ENCODE results near the gene SKAP2.

The SKAP2 gene

GRCh38 chr7:26631601-26632000 is 232.8 kb downstream of the SKAP2 start:
- H3K4me3 ChIP-seq (ENCODE audit: low read depth, low read length): no peak overlapping the region
- no peak for TF ChIP-seq CTCF (IDR thresholded peaks at IDR 0.05; ENCODE audit: insufficient read depth, low read depth, low read length, missing control alignments)
- no peak for DNase-seq (ENCODE audit: low read depth)

- H3K4me3 ChIP-seq (ENCODE audit: low read depth, low read length): no peak overlapping the region
- TF ChIP-seq CTCF (IDR thresholded peaks at IDR 0.05; ENCODE audit: insufficient read depth, low read depth, low read length, missing control alignments): no peak
- no peak for DNase-seq (ENCODE audit: low read depth)
Measured at GRCh38 chr7:26630941-26631580, 233.3 kb downstream of the SKAP2 start.

GRCh38 chr7:26630361-26630760 is 234.0 kb downstream of the SKAP2 start:
- no peak overlapping the region for H3K4me3 ChIP-seq (ENCODE audit: low read depth, low read length)
- no peak for TF ChIP-seq CTCF (IDR thresholded peaks at IDR 0.05; ENCODE audit: insufficient read depth, low read depth, low read length, missing control alignments)
- no peak for DNase-seq (ENCODE audit: low read depth)

GRCh38 chr7:26629696-26630095 is 234.7 kb downstream of the SKAP2 start:
- DNase-seq (ENCODE audit: low read depth): no peak
- no peak overlapping the region for H3K4me3 ChIP-seq (ENCODE audit: low read depth, low read length)
- TF ChIP-seq CTCF (IDR thresholded peaks at IDR 0.05; ENCODE audit: insufficient read depth, low read depth, low read length, missing control alignments): no peak

- no peak for DNase-seq (ENCODE audit: low read depth)
- TF ChIP-seq CTCF (IDR thresholded peaks at IDR 0.05; ENCODE audit: insufficient read depth, low read depth, low read length, missing control alignments): no peak
- H3K4me3 ChIP-seq (ENCODE audit: low read depth, low read length): no peak overlapping the region
Measured at GRCh38 chr7:26627891-26628341, 236.5 kb downstream of the SKAP2 start.

- TF ChIP-seq CTCF (IDR thresholded peaks at IDR 0.05; ENCODE audit: insufficient read depth, low read depth, low read length, missing control alignments): no peak
- H3K4me3 ChIP-seq (ENCODE audit: low read depth, low read length): no peak overlapping the region
- DNase-seq (ENCODE audit: low read depth): no peak
Measured at GRCh38 chr7:26627221-26627620, 237.2 kb downstream of the SKAP2 start.

- TF ChIP-seq CTCF (IDR thresholded peaks at IDR 0.05; ENCODE audit: insufficient read depth, low read depth, low read length, missing control alignments): no peak
- H3K4me3 ChIP-seq (ENCODE audit: low read depth, low read length): no peak overlapping the region
- no peak for DNase-seq (ENCODE audit: low read depth)
Measured at GRCh38 chr7:26626687-26627086, 237.7 kb downstream of the SKAP2 start.
